ENCODE measurements around the gene SYNJ2. TPM values are rescaled to one million over a fixed set of nuclear protein-coding genes. Genes with fewer than 3 reads are reported as not detected.

Gene SYNJ2
- total RNA-seq, 1 experiment from 2014 or later = 24.5 TPM

DNA sequence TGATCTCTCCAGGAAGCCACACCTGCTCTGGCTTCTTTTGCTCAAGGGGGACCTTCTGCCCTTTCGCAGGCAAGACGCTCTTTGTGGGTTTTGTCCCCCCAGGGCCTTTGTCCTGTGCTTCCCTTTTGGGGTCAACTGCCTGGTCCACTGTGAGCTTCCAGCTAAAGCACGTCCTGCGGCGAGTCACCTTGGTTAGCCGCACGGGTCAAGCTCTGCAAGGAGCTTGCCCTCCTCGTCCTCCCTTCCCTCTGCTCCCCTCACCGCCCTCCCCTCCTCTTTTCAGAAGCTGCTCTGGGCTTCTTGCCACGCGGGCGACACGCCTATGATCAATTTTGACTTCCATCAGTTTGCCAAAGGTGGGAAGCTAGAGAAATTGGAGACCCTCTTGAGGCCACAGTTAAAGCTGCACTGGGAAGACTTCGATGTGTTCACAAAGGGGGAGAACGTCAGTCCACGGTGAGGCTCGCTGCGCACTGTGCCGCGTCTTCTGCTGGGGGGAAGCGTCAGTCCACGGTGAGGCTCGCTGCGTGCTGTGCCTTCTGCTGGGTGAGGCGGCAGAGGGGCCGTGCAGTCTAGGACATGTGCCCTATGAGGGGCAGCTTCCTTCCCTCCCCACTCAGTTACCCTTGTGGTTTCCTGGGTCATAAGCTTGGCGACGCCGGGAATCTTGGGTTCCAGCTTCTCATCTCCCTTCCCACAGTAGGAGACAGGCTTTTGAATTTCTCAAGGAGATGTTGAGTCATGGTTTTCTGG is 80.2 kb downstream of the SYNJ2 start:
- H2BK5ac ChIP-seq (ENCODE audit: insufficient read length, low read length) = no peak overlapping the region
- no peak overlapping the region; the same call in 1 of the 2 replicates for H3K14ac ChIP-seq (ENCODE audit: insufficient read depth, low read length)
- DNase-seq = no peak
- H3K4me1 Mint-ChIP-seq = peaks cover 5 to 6% of the 10 kb centered on the region in 2 experiments; a peak in 3 of 4 replicates
- H3K27me3 Mint-ChIP-seq (ENCODE audit: low read depth) = no peaks in the 10 kb centered on the region
- H3K79me1 ChIP-seq (ENCODE audit: insufficient read depth, low read depth, low read length, poor library complexity, severe bottlenecking) = no peaks in the 10 kb centered on the region
- no peak overlapping the region for H3K27ac ChIP-seq (ENCODE audit: insufficient read length, low read depth, low read length)
- H3K9me3 Mint-ChIP-seq = no peaks in the 10 kb centered on the region
- no peak overlapping the region for H2BK15ac ChIP-seq (ENCODE audit: low read depth, low read length)
- no peak overlapping the region for H3K23ac ChIP-seq (ENCODE audit: insufficient read length, low read depth, low read length)
- no peaks in the 10 kb centered on the region for H3K9me3 ChIP-seq (ENCODE audit: control insufficient read depth, low read depth, low read length)
- no CpG with 5 or more reads among the region's 29 CpGs for WGBS (ENCODE audit: extremely low coverage, insufficient read length, low lambda C conversion rate)
- H4K91ac ChIP-seq (ENCODE audit: insufficient read length, low read depth, low read length) = no peak overlapping the region
- peak overlapping the region in 1 of 3 experiments; percentile 61; a peak in 1 of 7 replicates for H3K27ac Mint-ChIP-seq
- no peaks in the 10 kb centered on the region for H3K79me2 ChIP-seq (ENCODE audit: insufficient read depth, low read length)
- peaks cover 0 to 25% (median 9%) of the 10 kb centered on the region in 3 experiments; a peak in 5 of 7 replicates for H3K36me3 Mint-ChIP-seq (ENCODE audit: insufficient read depth in 1 of 3, low read depth in 3 of 3)
- no peaks in the 10 kb centered on the region for H3K23me2 ChIP-seq (ENCODE audit: insufficient read length, low read depth, low read length, poor library complexity, severe bottlenecking)
- no peaks in the 10 kb centered on the region for H3K4me1 ChIP-seq (ENCODE audit: insufficient read depth, low read length)
- H4K5ac ChIP-seq (ENCODE audit: insufficient read length, low read depth, low read length) = no peak overlapping the region
- H3K18ac ChIP-seq (ENCODE audit: insufficient read length, low read depth, low read length) = no peak overlapping the region
- no peak overlapping the region for H3T11ph ChIP-seq (ENCODE audit: low read length)
- H2BK20ac ChIP-seq (ENCODE audit: low read depth, low read length, poor library complexity, severe bottlenecking) = no peak overlapping the region
- no peak overlapping the region for H2BK12ac ChIP-seq (ENCODE audit: insufficient read length, low read depth, low read length)
- no peak overlapping the region for H3K56ac ChIP-seq (ENCODE audit: insufficient read length, low read depth, low read length)
- H2BK120ac ChIP-seq (ENCODE audit: low read depth, low read length, poor library complexity, severe bottlenecking) = no peak overlapping the region
- no peak overlapping the region for H4K8ac ChIP-seq (replicated peaks; ENCODE audit: insufficient read length, low read depth, low read length)
- no peak overlapping the region for H2AFZ ChIP-seq (ENCODE audit: low read length)
- TF ChIP-seq, protein P1, sequence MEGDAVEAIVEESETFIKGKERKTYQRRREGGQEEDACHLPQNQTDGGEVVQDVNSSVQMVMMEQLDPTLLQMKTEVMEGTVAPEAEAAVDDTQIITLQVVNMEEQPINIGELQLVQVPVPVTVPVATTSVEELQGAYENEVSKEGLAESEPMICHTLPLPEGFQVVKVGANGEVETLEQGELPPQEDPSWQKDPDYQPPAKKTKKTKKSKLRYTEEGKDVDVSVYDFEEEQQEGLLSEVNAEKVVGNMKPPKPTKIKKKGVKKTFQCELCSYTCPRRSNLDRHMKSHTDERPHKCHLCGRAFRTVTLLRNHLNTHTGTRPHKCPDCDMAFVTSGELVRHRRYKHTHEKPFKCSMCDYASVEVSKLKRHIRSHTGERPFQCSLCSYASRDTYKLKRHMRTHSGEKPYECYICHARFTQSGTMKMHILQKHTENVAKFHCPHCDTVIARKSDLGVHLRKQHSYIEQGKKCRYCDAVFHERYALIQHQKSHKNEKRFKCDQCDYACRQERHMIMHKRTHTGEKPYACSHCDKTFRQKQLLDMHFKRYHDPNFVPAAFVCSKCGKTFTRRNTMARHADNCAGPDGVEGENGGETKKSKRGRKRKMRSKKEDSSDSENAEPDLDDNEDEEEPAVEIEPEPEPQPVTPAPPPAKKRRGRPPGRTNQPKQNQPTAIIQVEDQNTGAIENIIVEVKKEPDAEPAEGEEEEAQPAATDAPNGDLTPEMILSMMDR (conservative IDR thresholded peaks at IDR 0.05) = no peak
- H2AK5ac ChIP-seq (ENCODE audit: insufficient read length, low read length) = no peak overlapping the region
- H4K20me1 ChIP-seq (ENCODE audit: control insufficient read depth, insufficient read depth, insufficient read length) = no peaks in the 10 kb centered on the region
- no peak overlapping the region for H3K9ac ChIP-seq (ENCODE audit: extremely low read depth, insufficient read length, low read length)
- no peaks in the 10 kb centered on the region for H3K27me3 ChIP-seq (ENCODE audit: insufficient read depth, low read length)
- no peak overlapping the region for H3K4ac ChIP-seq (ENCODE audit: low read depth, low read length)
- no peak overlapping the region for H3K4me2 ChIP-seq (ENCODE audit: insufficient read depth, insufficient read length, low read length)
- no peak overlapping the region for H3K4me3 Mint-ChIP-seq
